IMR-90 (cell line): ENCODE results near the gene LUC7L.
"Not testable (repeated sequence)": the region's sequence is repeated elsewhere in the genome, so short reads cannot be mapped to it uniquely, and the experiment has no call there.

ENCODE experiments used
- CEBPB ChIP-seq: IDR thresholded peaks from 2 replicates; pipeline ENCODE4 v1.6.1; 2012; ENCODE audit warnings: low read depth, low read length, improper control_type of control experiment
- CHD1 ChIP-seq: IDR thresholded peaks from 2 replicates; pipeline ENCODE4 v1.6.1; 2012; ENCODE audit warnings: low read depth, low read length, improper control_type of control experiment
- CTCF ChIP-seq: conservative IDR thresholded peaks from 2 replicates; pipeline ENCODE4 v1.5.1; 2012; ENCODE audit warnings: mild to moderate bottlenecking, low read depth, low read length, improper control_type of control experiment
- MAZ ChIP-seq: IDR thresholded peaks from 2 replicates; pipeline ENCODE4 v1.6.1; 2012; ENCODE audit warnings: low read depth, mild to moderate bottlenecking, low read length, improper control_type of control experiment, moderate library complexity, borderline replicate concordance
- MXI1 ChIP-seq: IDR thresholded peaks from 2 replicates; pipeline ENCODE4 v1.6.1; 2012; ENCODE audit warnings: low read depth, mild to moderate bottlenecking, low read length, moderate library complexity, borderline replicate concordance
- POLR2A ChIP-seq: IDR thresholded peaks from 2 replicates; pipeline ENCODE4 v1.6.1; 2012; ENCODE audit warnings: mild to moderate bottlenecking, low read depth, low read length
- RAD21 ChIP-seq: IDR thresholded peaks from 2 replicates; pipeline ENCODE4 v1.6.1; 2012; ENCODE audit warnings: low read length, improper control_type of control experiment
- TF ChIP-seq, protein P1 (sequence below): fragments of 150-350 bp; IDR thresholded peaks from 2 replicates; pipeline ENCODE4 v1.6.1; 2017; ENCODE audit warnings: mild to moderate bottlenecking, antibody characterized with exemption, low read length, low read depth

GRCh38 chr16:170088-170507 is 59.2 kb downstream of the LUC7L start:
- TF ChIP-seq CHD1, CTCF, RAD21, POLR2A, MAZ: not testable (repeated sequence)
- TF ChIP-seq CEBPB (peak; percentile 31; the same call in 1 of the 2 replicates), MXI1 (peak; percentile 54; the same call in 1 of the 2 replicates)
- TF ChIP-seq, protein P1, sequence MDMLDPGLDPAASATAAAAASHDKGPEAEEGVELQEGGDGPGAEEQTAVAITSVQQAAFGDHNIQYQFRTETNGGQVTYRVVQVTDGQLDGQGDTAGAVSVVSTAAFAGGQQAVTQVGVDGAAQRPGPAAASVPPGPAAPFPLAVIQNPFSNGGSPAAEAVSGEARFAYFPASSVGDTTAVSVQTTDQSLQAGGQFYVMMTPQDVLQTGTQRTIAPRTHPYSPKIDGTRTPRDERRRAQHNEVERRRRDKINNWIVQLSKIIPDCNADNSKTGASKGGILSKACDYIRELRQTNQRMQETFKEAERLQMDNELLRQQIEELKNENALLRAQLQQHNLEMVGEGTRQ: not testable (repeated sequence)
